ENCODE measurements around the gene NUDT6.

NUDT6 gene

GRCh38 chr4:122914292-122914904 lies 8.0 kb downstream of the NUDT6 start:
- no peak for DNase-seq (ENCODE audit: low read depth in 2 of 2)

- DNase-seq (ENCODE audit: low read depth in 2 of 2): no peak
Measured at GRCh38 chr4:122912810-122913575, 9.4 kb downstream of the NUDT6 start.

GRCh38 chr4:122911588-122911987 lies 10.8 kb downstream of the NUDT6 start:
- DNase-seq (ENCODE audit: low read depth in 2 of 2): no peak

- no peak for DNase-seq (ENCODE audit: low read depth in 2 of 2)
Measured at GRCh38 chr4:122909683-122910082, 12.7 kb downstream of the NUDT6 start.

GRCh38 chr4:122908223-122908622 lies 14.2 kb downstream of the NUDT6 start:
- no peak for DNase-seq (ENCODE audit: low read depth in 2 of 2)

GRCh38 chr4:122906859-122907305 lies 15.5 kb downstream of the NUDT6 start:
- DNase-seq (ENCODE audit: low read depth in 2 of 2): no peak

GRCh38 chr4:122903766-122904288 lies 18.6 kb downstream of the NUDT6 start:
- no peak for DNase-seq (ENCODE audit: low read depth in 2 of 2)

- DNase-seq (ENCODE audit: low read depth in 2 of 2): no peak
Measured at GRCh38 chr4:122901247-122902010, 21.0 kb downstream of the NUDT6 start.

GRCh38 chr4:122900314-122900713 lies 22.1 kb downstream of the NUDT6 start:
- DNase-seq (ENCODE audit: low read depth in 2 of 2): no peak

- DNase-seq (ENCODE audit: low read depth in 2 of 2): no peak
Measured at GRCh38 chr4:122899682-122900081, 22.7 kb downstream of the NUDT6 start.

- no peak for DNase-seq (ENCODE audit: low read depth in 2 of 2)
Measured at GRCh38 chr4:122898370-122899150, 23.8 kb downstream of the NUDT6 start.

- no peak for DNase-seq (ENCODE audit: low read depth in 2 of 2)
Measured at GRCh38 chr4:122896270-122896669, 26.1 kb downstream of the NUDT6 start.

- DNase-seq (ENCODE audit: low read depth in 2 of 2): no peak
Measured at GRCh38 chr4:122895336-122895995, 26.9 kb downstream of the NUDT6 start.

GRCh38 chr4:122894827-122895226 lies 27.6 kb downstream of the NUDT6 start:
- DNase-seq (ENCODE audit: low read depth in 2 of 2): no peak

- DNase-seq (ENCODE audit: low read depth in 2 of 2): no peak
Measured at GRCh38 chr4:122890147-122890795, 32.1 kb downstream of the NUDT6 start.

GRCh38 chr4:122889726-122890125 lies 32.7 kb downstream of the NUDT6 start:
- no peak for DNase-seq (ENCODE audit: low read depth in 2 of 2)

GRCh38 chr4:122884499-122884898 lies 37.9 kb downstream of the NUDT6 start:
- no peak for DNase-seq (ENCODE audit: low read depth in 2 of 2)

GRCh38 chr4:122882857-122883735 lies 39.3 kb downstream of the NUDT6 start:
- DNase-seq (ENCODE audit: low read depth in 2 of 2): no peak

GRCh38 chr4:122879001-122879400 lies 43.4 kb downstream of the NUDT6 start:
- DNase-seq (ENCODE audit: low read depth in 2 of 2): no peak

- DNase-seq (ENCODE audit: low read depth in 2 of 2): no peak
Measured at GRCh38 chr4:122876456-122876855, 45.9 kb downstream of the NUDT6 start.
